GM19372 (cell line): ENCODE results near the gene GRIN2C.
"Not testable (repeated sequence)": the region's sequence is repeated elsewhere in the genome, so short reads cannot be mapped to it uniquely, and the experiment has no call there.

ENCODE experiments used
- ATAC-seq: cut with Tn5 transposase; IDR thresholded peaks from one replicate; pipeline ENCODE4 v1.9.1; 2021; ENCODE audit warnings: mild to moderate bottlenecking, low read depth, moderate library complexity; ENCODE audit not compliant: unreplicated experiment

GRIN2C gene

DNA sequence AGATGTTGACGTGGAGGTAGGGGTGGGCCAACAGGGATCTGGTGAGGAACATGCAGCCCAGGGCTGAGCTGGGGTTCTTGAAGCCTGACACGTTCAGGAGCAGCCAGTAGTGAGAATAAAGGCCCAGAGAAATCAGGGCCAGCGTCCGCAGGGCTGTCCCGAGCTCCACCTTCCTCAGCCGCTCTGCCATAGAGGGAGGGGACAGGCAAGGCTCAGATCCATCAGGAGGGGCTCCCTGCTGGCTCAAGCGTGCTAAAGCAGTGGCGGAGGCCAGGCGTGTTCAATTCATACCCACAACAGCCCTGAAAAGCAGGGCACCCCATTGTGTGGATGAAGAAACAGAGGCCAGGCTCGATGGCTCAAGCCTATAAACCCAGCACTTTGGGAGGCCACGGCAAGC is 21.4 kb upstream of the GRIN2C start:
- no peak for ATAC-seq

GRCh38 chr17:74879308-74879707 is 19.6 kb upstream of the GRIN2C start:
- ATAC-seq: no peak

GRCh38 chr17:74878658-74879057 is 19.0 kb upstream of the GRIN2C start:
- ATAC-seq: no peak

DNA sequence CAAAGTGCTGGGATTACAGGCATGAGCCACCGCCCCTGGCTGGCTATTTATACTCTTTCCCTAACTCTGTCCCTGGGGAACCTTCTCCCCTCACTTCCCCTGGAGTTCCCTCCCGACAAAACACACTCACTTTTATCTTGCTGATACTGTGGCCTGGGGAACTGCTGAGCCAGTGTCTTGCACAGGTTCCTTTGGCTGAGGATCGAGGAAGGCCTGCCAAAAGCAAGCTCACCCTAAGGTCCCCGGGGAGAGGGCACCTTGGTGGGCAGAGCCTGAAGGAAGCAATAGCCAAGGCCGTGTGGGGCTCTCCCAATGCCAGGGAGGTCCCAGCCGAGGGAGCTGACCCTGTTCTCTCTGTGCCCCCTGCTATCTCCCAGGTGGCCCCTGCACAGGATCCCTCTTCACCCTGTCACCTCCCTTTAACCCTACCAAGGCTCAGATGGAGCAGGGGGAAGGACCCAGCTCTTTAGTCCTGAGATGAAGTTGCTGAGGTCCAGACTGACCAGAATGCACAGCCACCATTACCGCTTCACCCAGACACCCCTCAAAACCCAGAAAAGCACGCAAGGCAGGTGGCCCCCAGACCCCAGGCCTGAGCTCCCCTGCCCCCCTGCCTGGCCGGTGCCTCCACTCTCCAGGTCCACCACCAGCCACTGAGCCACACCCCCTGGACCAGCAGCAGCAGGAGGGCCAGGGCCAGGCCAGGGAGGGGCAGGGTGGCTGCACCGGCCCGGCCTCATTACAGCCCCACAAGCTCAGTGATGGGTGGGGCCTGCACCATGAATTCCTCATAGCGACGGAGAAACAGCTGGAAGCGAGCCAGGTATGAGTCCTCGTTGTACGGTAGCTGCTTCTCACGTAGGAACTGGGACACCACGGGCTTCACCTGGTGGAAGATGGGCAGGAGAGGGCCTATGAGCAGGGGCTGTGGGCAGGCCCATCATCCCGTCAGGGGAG is 18.2 kb upstream of the GRIN2C start:
- no peak for ATAC-seq

GRCh38 chr17:74875977-74876593 is 16.4 kb upstream of the GRIN2C start:
- no peak for ATAC-seq

GRCh38 chr17:74875155-74875976 is 15.7 kb upstream of the GRIN2C start:
- ATAC-seq: no peak

DNA sequence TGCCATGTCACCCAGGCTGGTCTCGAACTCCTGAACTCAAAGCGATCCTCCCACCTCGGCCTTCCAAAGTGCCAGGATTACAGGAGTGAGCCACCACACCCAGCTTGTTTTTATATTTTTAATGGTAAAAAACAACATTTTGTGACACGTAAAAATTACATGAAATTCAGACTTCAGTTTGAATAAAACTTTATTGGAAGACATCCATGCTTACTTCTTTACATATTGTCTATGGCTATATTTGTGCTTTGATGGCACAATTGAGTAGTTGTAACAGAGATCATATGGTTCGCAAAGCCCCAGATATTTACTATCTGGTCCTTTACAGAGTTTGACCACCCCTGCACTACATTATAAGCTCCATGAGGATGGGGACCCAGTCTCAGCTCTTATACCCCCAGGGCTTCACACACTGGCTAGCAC is 14.9 kb upstream of the GRIN2C start:
- no peak for ATAC-seq

GRCh38 chr17:74873874-74874614 is 14.4 kb upstream of the GRIN2C start:
- no peak for ATAC-seq

DNA sequence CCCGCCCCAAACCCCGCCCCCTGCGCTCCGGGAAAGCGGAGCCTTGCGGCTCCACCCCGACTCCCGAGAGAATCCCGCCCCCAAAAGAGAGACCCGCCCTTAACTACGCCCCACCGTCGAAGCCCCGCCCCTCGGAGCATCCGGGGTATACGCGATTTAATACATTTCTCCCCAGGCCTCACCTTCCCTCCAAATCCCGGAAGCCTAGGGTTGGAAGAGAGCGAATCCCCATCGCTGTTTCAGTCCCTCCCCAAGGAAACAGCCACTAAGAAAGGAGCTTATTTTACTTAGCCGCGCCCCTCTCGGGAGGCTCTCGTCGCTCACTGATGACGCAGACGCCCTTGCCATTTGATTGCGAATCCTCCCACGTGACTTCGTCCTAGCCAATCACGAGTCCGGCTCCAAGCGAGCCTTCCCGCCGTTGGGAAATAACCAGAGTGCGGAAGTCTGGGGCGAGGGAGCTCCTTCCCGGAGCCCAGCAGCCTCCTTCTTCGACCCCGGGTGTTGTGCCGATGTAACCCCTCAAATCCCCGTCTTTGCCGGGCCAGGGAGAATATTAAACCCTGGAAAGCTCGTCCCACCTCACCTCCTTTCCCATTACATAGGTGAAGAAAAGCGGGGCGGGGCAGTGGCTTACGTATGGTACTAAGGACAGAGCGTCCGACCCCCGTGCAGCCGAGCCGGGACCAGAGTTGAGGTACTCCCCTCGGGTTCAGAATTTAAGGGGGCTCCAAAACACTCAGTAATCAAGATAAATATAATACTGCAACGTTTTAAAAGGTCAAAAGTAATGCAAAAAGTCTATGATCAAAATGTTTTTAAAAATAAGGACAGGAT is 13.6 kb upstream of the GRIN2C start:
- peak; percentile 92 for ATAC-seq

DNA sequence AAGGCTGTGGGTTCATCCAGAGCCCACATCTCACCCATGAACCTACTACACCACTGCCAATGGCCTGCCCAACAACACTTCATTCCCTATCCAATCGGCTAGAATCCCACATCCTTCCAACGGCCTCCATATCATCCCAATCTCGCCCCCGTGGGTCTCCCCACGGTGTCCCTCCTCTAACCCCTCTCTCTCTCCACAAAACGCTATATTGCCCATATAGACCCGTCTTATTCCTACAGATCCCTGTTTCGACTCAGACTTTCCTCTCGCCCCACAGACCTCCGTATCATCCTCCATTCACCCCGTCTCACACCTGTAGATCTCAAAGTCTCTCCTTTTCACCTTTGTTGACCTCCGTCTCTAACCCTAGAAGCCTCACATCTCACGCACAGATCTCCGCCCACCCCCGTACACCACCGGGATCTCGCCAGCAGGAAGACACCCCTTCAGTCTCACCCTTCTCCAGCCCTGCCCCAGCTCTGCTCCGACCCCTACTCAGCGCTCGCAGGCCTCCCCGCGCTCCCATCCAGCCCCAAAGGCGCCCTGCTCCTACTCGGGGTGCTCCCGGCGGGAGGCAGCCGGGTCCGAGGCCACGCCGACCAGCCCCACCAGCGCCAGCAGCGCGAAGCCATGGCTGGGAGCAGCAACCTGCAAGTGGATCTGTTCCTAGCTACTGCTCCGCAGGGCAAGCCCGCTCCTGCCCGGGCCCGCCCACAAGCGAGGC is 12.8 kb upstream of the GRIN2C start, which contains the start of gene FDXR:
TSS of gene FDXR (minus strand) at position 682 of the 724 bp plus-strand sequence. CDS start at position 632, 50 bp downstream.
- no peak for ATAC-seq

- ATAC-seq: no peak
Measured at GRCh38 chr17:74871356-74872076, 11.8 kb upstream of the GRIN2C start.

GRCh38 chr17:74870512-74870911 is 10.8 kb upstream of the GRIN2C start:
- no peak for ATAC-seq

DNA sequence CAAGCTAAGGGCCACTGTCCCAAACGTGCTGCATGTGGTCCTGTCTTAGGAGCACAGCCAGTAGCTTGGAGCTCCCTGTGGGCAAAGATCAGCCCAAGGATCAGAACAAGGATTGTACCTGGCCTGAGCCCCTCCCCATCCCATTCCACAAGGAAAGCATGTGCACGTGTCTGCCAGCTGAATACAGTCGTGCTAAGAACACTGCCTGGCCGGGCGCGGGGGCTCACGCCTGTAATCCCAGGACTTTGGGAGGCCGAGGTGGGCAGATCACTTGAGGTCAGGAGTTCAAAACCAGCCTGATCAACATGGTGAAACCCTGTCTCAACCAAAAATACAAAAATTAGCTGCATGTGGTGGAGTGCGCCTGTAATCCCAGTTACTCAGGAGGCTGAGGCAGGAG is 10.3 kb upstream of the GRIN2C start:
- ATAC-seq: not testable (repeated sequence)

DNA sequence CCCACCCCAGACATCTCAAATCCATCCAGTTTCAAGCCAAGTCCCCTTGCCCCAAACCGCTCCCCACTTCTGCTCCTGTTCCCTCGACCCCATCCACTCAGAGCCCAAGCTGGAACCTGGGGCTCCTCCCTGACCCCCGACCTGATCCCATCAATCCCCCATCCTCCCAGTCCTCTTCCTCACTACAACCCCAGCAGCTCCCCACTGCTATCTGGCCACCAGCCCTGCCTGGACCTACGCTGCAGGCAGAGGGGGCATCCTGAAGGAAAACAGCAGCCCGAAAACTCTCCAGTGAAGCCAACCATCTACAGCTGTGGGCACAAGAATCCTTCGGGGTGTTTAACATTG is 9.2 kb upstream of the GRIN2C start:
- no peak for ATAC-seq

GRCh38 chr17:74868251-74868907 is 8.7 kb upstream of the GRIN2C start:
- ATAC-seq: no peak

GRCh38 chr17:74866198-74866835 is 6.6 kb upstream of the GRIN2C start:
- no peak for ATAC-seq
